Subcutaneous adipose tissue (tissue), 4 donors: Measurements from ENCODE around the gene PTCHD4. TPM values are rescaled to one million over a fixed set of nuclear protein-coding genes. Genes with fewer than 3 reads are reported as not detected.

Experiments used
- CTCF ChIP-seq: fragments of 450-650 bp; IDR thresholded peaks from one replicate; pipeline ENCODE4 v1.5.1; 2016; ENCODE audit warnings: low read depth, mild to moderate bottlenecking, control low read depth, antibody characterized with exemption, moderate library complexity
- total RNA-seq, 4 donors: library from RNA; depleted of rRNA; stranded (reverse); fragments of >200 nt; gene quantifications; one replicate each; pipeline ENCODE4 v1.1.0, GENCODE V29; 2016

The PTCHD4 gene
- total RNA-seq = under 1 TPM; 0.57 to 0.98 (median 0.78) TPM

- TF ChIP-seq CTCF = no peak
Observed at GRCh38 chr6:48111143-48111506, at the start of gene PTCHD4. PTCHD4 (minus strand) TSS chr6:48111197; CDS start chr6:48068957, 42,240 bp downstream.

- TF ChIP-seq CTCF = no peak
Observed at GRCh38 chr6:48151142-48151541, 40.1 kb upstream of the PTCHD4 start.

- TF ChIP-seq CTCF = no peak
Observed at GRCh38 chr6:48150701-48151100, 39.7 kb upstream of the PTCHD4 start.

GRCh38 chr6:48147051-48147450 lies 36.1 kb upstream of the PTCHD4 start:
- no peak for TF ChIP-seq CTCF

GRCh38 chr6:48144021-48144420 lies 33.0 kb upstream of the PTCHD4 start:
- TF ChIP-seq CTCF = no peak

- TF ChIP-seq CTCF = no peak
Observed at GRCh38 chr6:48141975-48142374, 31.0 kb upstream of the PTCHD4 start.

GRCh38 chr6:48139818-48140614 lies 29.0 kb upstream of the PTCHD4 start:
- no peak for TF ChIP-seq CTCF
